BJ (cell line): ENCODE data around the gene HPCAL1. TPM values are rescaled to one million over a fixed set of nuclear protein-coding genes. Genes with fewer than 3 reads are reported as not detected.

Experiments
- CTCF ChIA-PET: fragments of 350-600 bp; formaldehyde crosslinking; extraction: SDS; loops from one replicate; lab custom pipeline; 2021; ENCODE audit warnings: antibody characterized with exemption, inconsistent platforms; lab: Yijun Ruan, JAX
- POLR2A ChIA-PET: fragments of 300-600 bp; sonication (Branson Sonifier 250); formaldehyde crosslinking; extraction: SDS; loops from one replicate; lab custom pipeline; 2021; ENCODE audit warnings: antibody characterized with exemption; lab: Charles Lee
- DNase-seq: peaks from one replicate; pipeline ENCODE4 v3.0.0-alpha.2; 2011; ENCODE audit warnings: low read depth
- H3K27me3 ChIP-seq: 2 replicates; pipeline ENCODE4 v1.6.0; 2011; ENCODE audit warnings: low read length; ENCODE audit not compliant: control insufficient read depth, insufficient read depth
- H3K36me3 ChIP-seq: 2 replicates; pipeline ENCODE4 v1.5.1; 2011; ENCODE audit warnings: low read length; ENCODE audit not compliant: control insufficient read depth, insufficient read depth
- H3K4me3 ChIP-seq: 2 replicates; pipeline ENCODE4 v1.5.1; 2011; ENCODE audit warnings: low read depth, mild to moderate bottlenecking, control low read depth, low read length
- CTCF ChIP-seq: IDR thresholded peaks from 2 replicates; pipeline ENCODE4 v1.5.1; 2011; ENCODE audit warnings: low read depth, mild to moderate bottlenecking, control low read depth, inconsistent platforms, low read length, moderate library complexity; ENCODE audit not compliant: insufficient read depth
- polyA plus RNA-seq: library from polyadenylated mRNA; depleted of rRNA; stranded (reverse); fragments of >200 nt; gene quantifications from 2 replicates; pipeline ENCODE4 v1.2.3, GENCODE V29; 2011

HPCAL1 gene
- polyA plus RNA-seq, 1 experiment: 17.6 TPM

DNA sequence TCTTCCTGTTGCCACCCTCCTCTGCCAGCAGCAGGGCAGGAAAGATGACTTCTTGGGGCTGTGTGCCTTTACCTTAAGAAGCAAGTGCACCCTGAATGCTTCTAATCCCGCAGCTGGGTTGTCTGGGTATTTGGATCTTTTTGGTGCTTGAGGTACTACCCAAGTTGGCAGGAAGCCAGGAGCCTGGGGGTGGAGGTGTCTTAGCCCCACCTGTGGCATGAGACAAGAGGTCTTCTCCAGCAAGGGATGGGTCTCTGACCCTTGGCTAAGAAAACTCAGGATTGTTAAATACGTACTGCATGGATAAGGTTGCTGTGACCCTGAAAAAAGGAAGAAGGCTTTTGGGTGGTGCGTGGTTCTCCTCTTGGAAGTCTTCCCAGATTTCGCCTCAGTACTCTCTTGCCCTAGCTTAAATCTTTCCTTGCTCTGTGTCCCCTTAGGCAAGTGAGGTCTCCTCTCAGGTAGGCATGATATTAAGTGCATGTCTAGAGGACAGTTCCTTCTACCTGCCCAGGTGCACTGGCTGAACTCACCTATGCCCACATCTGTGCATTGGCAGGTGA lies 4.3 kb downstream of the HPCAL1 start:
- ChIA-PET POLR2A (no interaction called here), CTCF (interaction anchor here (2.8 kb wide), 1 partner anchor 102 kb away, joined by 11 read pairs; no protein-coding TSS in a partner anchor)
- TF ChIP-seq CTCF: no peak
- Histone ChIP-seq H3K27me3 (no peaks in the 10 kb centered on the region), H3K4me3 (no peak overlapping the region), H3K36me3 (no peaks in the 10 kb centered on the region)
- DNase-seq: no peak

GRCh38 chr2:10307561-10308156 lies 5.0 kb downstream of the HPCAL1 start:
- H3K36me3 ChIP-seq: no peaks in the 10 kb centered on the region; the same call in 1 of the 2 replicates
- CTCF ChIA-PET: interaction anchor here (1.3 to 2.8 kb wide), 2 partner anchors 10 to 101 kb away, joined by 4 to 11 read pairs; no protein-coding TSS in a partner anchor
- POLR2A ChIA-PET: no interaction called here
- no peak overlapping the region for H3K4me3 ChIP-seq
- TF ChIP-seq CTCF: no peak
- no peaks in the 10 kb centered on the region for H3K27me3 ChIP-seq
- no peak for DNase-seq

DNA sequence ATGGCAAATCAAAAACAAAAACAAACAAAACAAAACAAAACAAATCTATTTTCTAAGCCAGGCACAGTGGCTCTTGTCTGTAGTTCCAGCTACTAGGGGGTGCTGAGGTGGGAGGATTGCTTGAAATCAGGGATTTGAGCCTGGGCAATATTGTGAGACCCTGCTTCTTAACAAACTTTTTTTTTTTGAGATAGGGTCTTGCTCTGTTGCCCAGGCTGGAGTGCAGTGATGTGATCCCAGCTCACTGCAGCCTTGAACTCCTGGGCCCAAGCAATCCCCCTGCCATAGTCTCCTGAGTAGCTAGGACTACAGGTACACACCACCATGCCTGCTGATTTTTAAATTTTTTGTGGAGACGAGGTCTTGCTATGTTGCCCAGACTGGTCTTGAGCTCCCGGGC lies 6.2 kb downstream of the HPCAL1 start:
- POLR2A ChIA-PET: no interaction called here
- Histone ChIP-seq H3K4me3 (no peak overlapping the region), H3K36me3 (no peaks in the 10 kb centered on the region; the same call in 1 of the 2 replicates), H3K27me3 (no peaks in the 10 kb centered on the region)
- CTCF ChIA-PET: interaction anchor here (0.6 to 2.8 kb wide), 4 partner anchors 9 to 100 kb away, joined by 4 to 11 read pairs (median 6); no protein-coding TSS in a partner anchor
- no peak for DNase-seq
- TF ChIP-seq CTCF: no peak

DNA sequence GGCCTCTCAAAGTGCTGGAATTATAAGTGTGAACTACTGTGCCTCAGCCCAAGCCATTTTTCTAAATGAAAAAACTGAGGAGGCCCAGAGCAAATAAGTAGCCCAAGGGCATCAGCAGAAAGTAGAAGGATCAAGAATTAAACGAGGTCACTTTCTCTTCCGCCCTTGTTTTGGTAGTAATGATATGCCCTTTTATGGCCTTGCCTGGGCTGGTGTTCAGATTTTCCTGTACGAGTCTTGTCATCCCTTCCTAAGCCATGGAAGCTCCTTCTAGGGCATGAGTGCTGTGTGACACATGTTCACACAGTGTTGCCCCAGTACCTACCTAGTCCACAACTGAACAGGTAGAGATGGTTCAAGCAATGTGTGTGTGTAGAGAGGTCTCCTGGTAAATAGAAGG lies 6.6 kb downstream of the HPCAL1 start:
- no peaks in the 10 kb centered on the region; the same call in 1 of the 2 replicates for H3K36me3 ChIP-seq
- ChIA-PET CTCF (interaction anchor here (1.3 to 2.8 kb wide), 2 partner anchors 8 to 100 kb away, joined by 4 to 11 read pairs; no protein-coding TSS in a partner anchor), POLR2A (no interaction called here)
- H3K27me3 ChIP-seq: no peaks in the 10 kb centered on the region
- H3K4me3 ChIP-seq: no peak overlapping the region
- TF ChIP-seq CTCF: no peak
- DNase-seq: no peak

DNA sequence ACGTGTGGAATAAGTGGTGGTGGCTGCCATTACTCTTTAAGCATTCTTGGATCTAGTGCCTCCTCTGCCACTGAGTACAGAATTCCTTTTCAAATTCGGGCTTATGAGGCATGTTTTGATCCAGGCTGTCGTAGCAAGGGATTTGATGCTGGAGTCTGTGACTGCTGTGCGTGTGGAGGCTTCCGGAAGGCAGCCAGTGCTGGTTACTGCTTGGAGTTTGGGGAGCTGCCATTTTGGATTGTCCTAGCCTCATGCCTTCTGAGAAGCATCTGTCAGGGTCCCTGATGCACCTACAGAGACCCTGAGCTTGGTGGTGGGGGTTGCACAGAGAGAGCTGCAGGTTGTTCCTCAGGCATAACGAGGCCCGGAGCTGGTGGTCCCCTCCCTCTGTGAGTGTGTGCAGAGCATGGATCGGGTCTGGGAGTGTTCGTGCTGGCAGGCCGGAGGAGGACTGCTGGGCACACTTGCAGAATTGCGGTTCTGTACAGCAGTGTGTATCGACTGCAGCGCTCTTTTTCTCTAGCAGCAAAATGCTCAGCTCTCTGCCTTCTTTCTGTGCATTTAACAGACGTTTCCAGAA lies 7.7 kb downstream of the HPCAL1 start:
- H3K27me3 ChIP-seq: no peaks in the 10 kb centered on the region
- ChIA-PET CTCF (no interaction called here), POLR2A (no interaction called here)
- DNase-seq: no peak
- H3K4me3 ChIP-seq: no peak overlapping the region
- TF ChIP-seq CTCF: no peak
- no peaks in the 10 kb centered on the region; the same call in 1 of the 2 replicates for H3K36me3 ChIP-seq
